SK-N-MC (cell line): ENCODE data around the gene GALNTL6.

Experiments used
- EZH2 ChIP-seq: fragments of 200-600 bp; sonication (generic); IDR thresholded peaks from one replicate; pipeline ENCODE4 v1.6.1; 2017; ENCODE audit warnings: antibody characterized with exemption
- FOXP2 ChIP-seq: optimal IDR thresholded peaks from 2 replicates; pipeline ENCODE3; 2011; ENCODE audit warnings: mild to moderate bottlenecking, moderate library complexity; ENCODE audit not compliant: insufficient read depth; ENCODE audit errors: extremely low read length, control extremely low read depth
- POLR2AphosphoS5 ChIP-seq: IDR thresholded peaks from 2 replicates; pipeline ENCODE4 v1.6.1; 2012; ENCODE audit warnings: mild to moderate bottlenecking, low read depth, low read length, borderline replicate concordance

DNA sequence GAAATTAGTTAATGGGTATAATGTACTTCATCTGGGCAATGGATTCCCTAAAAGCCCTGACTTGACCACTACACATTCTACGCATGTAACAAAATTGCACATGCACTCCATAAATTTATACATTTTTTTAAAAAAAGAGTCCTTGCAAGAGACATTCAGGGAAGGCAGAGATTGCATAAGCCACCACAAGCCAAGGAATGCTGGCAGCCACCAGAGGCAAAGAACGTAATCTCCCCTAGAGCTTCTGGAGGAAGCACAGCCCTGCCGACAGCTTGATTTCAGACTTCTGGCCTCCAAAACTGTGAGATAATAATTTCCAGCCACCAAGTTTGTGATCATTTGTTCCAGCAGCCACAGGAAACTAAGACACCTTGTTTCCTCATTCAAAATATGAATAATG lies 1169.8 kb downstream of the GALNTL6 start:
- TF ChIP-seq EZH2 (no peak), POLR2AphosphoS5 (no peak), FOXP2 (no peak)
